RWPE1 (cell line): ENCODE results near the gene SIPA1L2.

Experiments
- CTCF ChIA-PET: fragments of 350-600 bp; sonication (Branson Sonifier 250); formaldehyde crosslinking; extraction: SDS; loops from one replicate; lab custom pipeline; 2021; lab: Yijun Ruan, JAX
- POLR2A ChIA-PET: fragments of 400-600 bp; formaldehyde crosslinking; extraction: SDS; loops from one replicate; lab custom pipeline; 2020; ENCODE audit warnings: antibody characterized with exemption; ENCODE audit not compliant: low non-redundant PET; lab: Yijun Ruan, JAX
- DNase-seq: peaks from one replicate; pipeline ENCODE4 v3.0.0; 2012; ENCODE audit warnings: low spot score
- H3K27ac ChIP-seq: fragments of 450-650 bp; 2 replicates; pipeline ENCODE4 v1.5.1; 2017
- TF ChIP-seq, protein P1 (sequence below): fragments of 450-650 bp; conservative IDR thresholded peaks from 2 replicates; pipeline ENCODE4 v1.5.1; 2017; ENCODE audit warnings: low read depth, mild to moderate bottlenecking

Gene SIPA1L2

GRCh38 chr1:232634096-232634495 is 4.2 kb upstream of the SIPA1L2 start:
- ChIA-PET CTCF (no interaction called here), POLR2A (no interaction called here)
- TF ChIP-seq, protein P1, sequence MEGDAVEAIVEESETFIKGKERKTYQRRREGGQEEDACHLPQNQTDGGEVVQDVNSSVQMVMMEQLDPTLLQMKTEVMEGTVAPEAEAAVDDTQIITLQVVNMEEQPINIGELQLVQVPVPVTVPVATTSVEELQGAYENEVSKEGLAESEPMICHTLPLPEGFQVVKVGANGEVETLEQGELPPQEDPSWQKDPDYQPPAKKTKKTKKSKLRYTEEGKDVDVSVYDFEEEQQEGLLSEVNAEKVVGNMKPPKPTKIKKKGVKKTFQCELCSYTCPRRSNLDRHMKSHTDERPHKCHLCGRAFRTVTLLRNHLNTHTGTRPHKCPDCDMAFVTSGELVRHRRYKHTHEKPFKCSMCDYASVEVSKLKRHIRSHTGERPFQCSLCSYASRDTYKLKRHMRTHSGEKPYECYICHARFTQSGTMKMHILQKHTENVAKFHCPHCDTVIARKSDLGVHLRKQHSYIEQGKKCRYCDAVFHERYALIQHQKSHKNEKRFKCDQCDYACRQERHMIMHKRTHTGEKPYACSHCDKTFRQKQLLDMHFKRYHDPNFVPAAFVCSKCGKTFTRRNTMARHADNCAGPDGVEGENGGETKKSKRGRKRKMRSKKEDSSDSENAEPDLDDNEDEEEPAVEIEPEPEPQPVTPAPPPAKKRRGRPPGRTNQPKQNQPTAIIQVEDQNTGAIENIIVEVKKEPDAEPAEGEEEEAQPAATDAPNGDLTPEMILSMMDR, result no peak
- DNase-seq, result no peak
- no peak overlapping the region for H3K27ac ChIP-seq

DNA sequence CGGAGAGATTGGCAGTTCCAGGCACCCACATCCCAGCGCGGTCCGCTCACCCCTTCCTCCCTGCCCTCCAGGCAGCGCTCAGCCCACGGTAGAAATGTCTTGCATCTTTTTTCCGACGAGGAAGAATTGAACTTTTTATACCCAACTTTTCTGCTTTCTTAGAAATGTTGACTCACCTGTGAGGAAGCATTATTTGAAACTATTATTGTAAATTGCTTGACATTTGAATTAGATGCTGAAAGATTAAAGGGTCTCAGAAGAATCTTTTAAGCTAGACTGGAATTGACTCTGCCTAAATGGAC is 912 bp upstream of the SIPA1L2 start:
- peak overlapping the region; percentile 84 for H3K27ac ChIP-seq
- POLR2A ChIA-PET, result no interaction called here
- TF ChIP-seq, protein P1, result peak; percentile 51
- CTCF ChIA-PET, result interaction anchor here (0.9 to 1.2 kb wide), 2 partner anchors 763 to 1115 kb away, joined by 4 to 5 read pairs; no protein-coding TSS in a partner anchor
- no peak for DNase-seq

- DNase-seq, result no peak
- H3K27ac ChIP-seq, result peak overlapping the region; percentile 84
- TF ChIP-seq, protein P1, result no peak
- POLR2A ChIA-PET, result no interaction called here
- CTCF ChIA-PET, result interaction anchor here (0.5 to 1.1 kb wide), 6 partner anchors 42 to 904 kb away, joined by 3 to 4 read pairs (median 3); no protein-coding TSS in a partner anchor
Measured at GRCh38 chr1:232629250-232630046, 485 bp downstream of the SIPA1L2 start.

- DNase-seq, result no peak
- peak overlapping the region; percentile 84 for H3K27ac ChIP-seq
- TF ChIP-seq, protein P1, result peak; percentile 58
- ChIA-PET CTCF (interaction anchor here (0.5 to 1.3 kb wide), 11 partner anchors 99 to 903 kb away, joined by 3 to 10 read pairs (median 3); no protein-coding TSS in a partner anchor), POLR2A (no interaction called here)
Measured at GRCh38 chr1:232628335-232629249, 1.3 kb downstream of the SIPA1L2 start.

GRCh38 chr1:232627645-232628334 is 2.1 kb downstream of the SIPA1L2 start:
- CTCF ChIA-PET, result interaction anchor here (0.5 to 1.3 kb wide), 14 partner anchors 98 to 871 kb away, joined by 3 to 10 read pairs (median 3); no protein-coding TSS in a partner anchor
- H3K27ac ChIP-seq, result no peak overlapping the region
- DNase-seq, result peak; percentile 72
- TF ChIP-seq, protein P1, result peak; percentile 73
- POLR2A ChIA-PET, result interaction anchor here (0.6 kb wide), 1 partner anchor 292 kb away, joined by 3 read pairs; no protein-coding TSS in a partner anchor
